H9 (cell line): ENCODE results near the gene XPNPEP2. TPM values are rescaled to one million over a fixed set of nuclear protein-coding genes. Genes with fewer than 3 reads are reported as not detected.

Experiments used
- DNase-seq: peaks from one replicate; pipeline ENCODE4 v3.0.0-alpha.2; 2017
- H2AFZ ChIP-seq: one replicate; pipeline ENCODE4 v1.6.1; 2013; ENCODE audit warnings: mild to moderate bottlenecking, low read length, control low read depth, moderate library complexity
- H2AK5ac ChIP-seq: 2 replicates; pipeline ENCODE4 v1.6.1; 2013; ENCODE audit warnings: low read length, control low read depth, mixed read lengths; ENCODE audit not compliant: insufficient read length
- H2BK120ac ChIP-seq: one replicate; pipeline ENCODE4 v1.6.1; 2013; ENCODE audit warnings: low read depth, mild to moderate bottlenecking, low read length, control low read depth, inconsistent platforms; ENCODE audit not compliant: poor library complexity, severe bottlenecking
- H2BK12ac ChIP-seq: 2 replicates; pipeline ENCODE4 v1.6.1; 2013; ENCODE audit warnings: low read length, control low read depth, mixed read lengths, low read depth; ENCODE audit not compliant: insufficient read length
- H2BK15ac ChIP-seq: 2 replicates; pipeline ENCODE4 v1.6.1; 2013; ENCODE audit warnings: low read depth, low read length, control low read depth
- H2BK20ac ChIP-seq: one replicate; pipeline ENCODE4 v1.6.1; 2013; ENCODE audit warnings: low read depth, mild to moderate bottlenecking, low read length, control low read depth, inconsistent platforms; ENCODE audit not compliant: poor library complexity, severe bottlenecking
- H2BK5ac ChIP-seq: 2 replicates; pipeline ENCODE4 v1.6.1; 2013; ENCODE audit warnings: low read length, control low read depth, mixed read lengths; ENCODE audit not compliant: insufficient read length
- H3K14ac ChIP-seq: 2 replicates; pipeline ENCODE4 v1.6.1; 2013; ENCODE audit warnings: low read length, control low read depth; ENCODE audit not compliant: insufficient read depth
- H3K18ac ChIP-seq: 2 replicates; pipeline ENCODE4 v1.6.1; 2013; ENCODE audit warnings: low read depth, mild to moderate bottlenecking, mixed read lengths, low read length, control low read depth; ENCODE audit not compliant: insufficient read length
- H3K23ac ChIP-seq: 2 replicates; pipeline ENCODE4 v1.6.1; 2013; ENCODE audit warnings: low read length, control low read depth, mixed read lengths, low read depth; ENCODE audit not compliant: insufficient read length
- H3K23me2 ChIP-seq: 2 replicates; pipeline ENCODE4 v1.6.1; 2013; ENCODE audit warnings: low read depth, mild to moderate bottlenecking, mixed read lengths, low read length, control low read depth; ENCODE audit not compliant: insufficient read length, poor library complexity, severe bottlenecking
- H3K27ac ChIP-seq: 2 replicates; pipeline ENCODE4 v1.5.1; 2013; ENCODE audit warnings: low read length, control low read depth, mixed read lengths, low read depth; ENCODE audit not compliant: insufficient read length
- H3K27me3 ChIP-seq: 2 replicates; pipeline ENCODE4 v1.6.1; 2013; ENCODE audit warnings: low read length, control low read depth, inconsistent platforms; ENCODE audit not compliant: insufficient read depth
- H3K4ac ChIP-seq: 2 replicates; pipeline ENCODE4 v1.6.1; 2013; ENCODE audit warnings: low read depth, mild to moderate bottlenecking, control low read depth, inconsistent platforms, low read length, moderate library complexity
- H3K4me1 ChIP-seq: 2 replicates; pipeline ENCODE4 v1.6.1; 2013; ENCODE audit warnings: low read length, control low read depth, inconsistent platforms; ENCODE audit not compliant: insufficient read depth
- H3K4me2 ChIP-seq: 2 replicates; pipeline ENCODE4 v1.6.1; 2013; ENCODE audit warnings: low read length, control low read depth, mixed read lengths; ENCODE audit not compliant: insufficient read length, insufficient read depth
- H3K56ac ChIP-seq: 2 replicates; pipeline ENCODE4 v1.6.1; 2013; ENCODE audit warnings: low read depth, mild to moderate bottlenecking, mixed read lengths, low read length, control low read depth; ENCODE audit not compliant: insufficient read length
- H3K79me1 ChIP-seq: 2 replicates; pipeline ENCODE4 v1.6.1; 2013; ENCODE audit warnings: low read depth, mild to moderate bottlenecking, moderate library complexity, low read length, control low read depth, inconsistent platforms; ENCODE audit not compliant: insufficient read depth, poor library complexity, severe bottlenecking
- H3K79me2 ChIP-seq: 2 replicates; pipeline ENCODE4 v1.6.1; 2013; ENCODE audit warnings: low read length, control low read depth, inconsistent platforms; ENCODE audit not compliant: insufficient read depth
- H3K9ac ChIP-seq: 2 replicates; pipeline ENCODE4 v1.6.1; 2013; ENCODE audit warnings: low read length, control low read depth, mixed read lengths; ENCODE audit not compliant: insufficient read length; ENCODE audit errors: extremely low read depth
- H3K9me3 ChIP-seq: one replicate; pipeline ENCODE4 v1.6.1; 2013; ENCODE audit warnings: low read depth, low read length, inconsistent platforms; ENCODE audit not compliant: control insufficient read depth
- H3T11ph ChIP-seq: one replicate; pipeline ENCODE4 v1.6.1; 2013; ENCODE audit warnings: mild to moderate bottlenecking, low read length, control low read depth, inconsistent platforms
- H4K20me1 ChIP-seq: one replicate; pipeline ENCODE4 v1.6.1; 2013; ENCODE audit not compliant: control insufficient read depth, insufficient read length, insufficient read depth
- H4K5ac ChIP-seq: 2 replicates; pipeline ENCODE4 v1.6.1; 2013; ENCODE audit warnings: low read depth, mild to moderate bottlenecking, mixed read lengths, low read length, control low read depth; ENCODE audit not compliant: insufficient read length
- H4K8ac ChIP-seq: replicated peaks from 2 replicates; pipeline ENCODE4 v1.6.1; 2013; ENCODE audit warnings: low read length, control low read depth, mixed read lengths, low read depth; ENCODE audit not compliant: insufficient read length
- H4K91ac ChIP-seq: 2 replicates; pipeline ENCODE4 v1.6.1; 2013; ENCODE audit warnings: low read depth, mild to moderate bottlenecking, moderate library complexity, mixed read lengths, low read length, control low read depth; ENCODE audit not compliant: insufficient read length
- H3K27ac Mint-ChIP-seq, 3 experiments: 2 replicates in 2 of 3; 3 replicates in 1 of 3; pipeline ENCODE4 v1.8.0; 2020 to 2021; ENCODE audit warnings: mixed read lengths in 3 of 3, mild to moderate bottlenecking in 1 of 3, moderate library complexity in 1 of 3
- H3K27me3 Mint-ChIP-seq: 2 replicates; pipeline ENCODE4 v1.8.0; 2021; ENCODE audit warnings: low read depth, mild to moderate bottlenecking, moderate library complexity, mixed read lengths
- H3K36me3 Mint-ChIP-seq, 3 experiments: 2 replicates in 2 of 3; 3 replicates in 1 of 3; pipeline ENCODE4 v1.8.0; 2020 to 2021; ENCODE audit warnings: low read depth in 3 of 3, mixed read lengths in 3 of 3; ENCODE audit not compliant: insufficient read depth in 1 of 3
- H3K4me1 Mint-ChIP-seq, 2 experiments: 2 replicates each; pipeline ENCODE4 v1.8.0; 2020; ENCODE audit warnings: mixed read lengths in 2 of 2
- H3K4me3 Mint-ChIP-seq, 2 experiments: 2 replicates in 1 of 2; 3 replicates in 1 of 2; pipeline ENCODE4 v1.8.0; 2020 to 2021; ENCODE audit warnings: mild to moderate bottlenecking in 2 of 2, mixed read lengths in 2 of 2, moderate library complexity in 1 of 2
- H3K9me3 Mint-ChIP-seq, 2 experiments: 2 replicates in 1 of 2; 3 replicates in 1 of 2; pipeline ENCODE4 v1.8.0; 2020; ENCODE audit warnings: mild to moderate bottlenecking in 2 of 2, mixed read lengths in 2 of 2, moderate library complexity in 1 of 2
- WGBS: extraction: QIAGEN DNeasy Blood & Tissue Kit; methylation state at CpG from one replicate; pipeline ENCODE4 v1.1.7; 2013; ENCODE audit warnings: missing lambda C conversion rate, low lambda C conversion rate, mixed read lengths; ENCODE audit not compliant: insufficient read length; ENCODE audit errors: extremely low coverage; 5-methylcytosine and 5-hydroxymethylcytosine counted together
- total RNA-seq: library from RNA; stranded (reverse); gene quantifications from 2 replicates; pipeline ENCODE4 v1.2.1, GENCODE V29; 2021
- TF ChIP-seq, protein P1 (sequence below): fragments of 200-600 bp; sonication (generic); conservative IDR thresholded peaks from 3 replicates; pipeline ENCODE4 v1.8.0; 2021; ENCODE audit warnings: antibody characterized with exemption, mild to moderate bottlenecking

Gene XPNPEP2
- total RNA-seq, 1 experiment from 2014 or later = 0.11 TPM

GRCh38 chrX:129689796-129690195, 49.0 kb upstream of the XPNPEP2 start:
- H3K9ac ChIP-seq = no peak overlapping the region

More at GRCh38 chrX:129689796-129690195, 49.0 kb upstream of the XPNPEP2 start:
- H3K4ac ChIP-seq = no peak overlapping the region
- Mint-ChIP-seq H3K27ac (no peak overlapping the region), H3K4me3 (no peak overlapping the region), H3K27me3 (peaks cover 1% of the 10 kb centered on the region), H3K4me1 (peaks cover 17 to 28% of the 10 kb centered on the region in 2 experiments), H3K9me3 (peaks cover 0 to 49% of the 10 kb centered on the region in 2 experiments; a peak in 3 of 5 replicates), H3K36me3 (peaks cover 0 to 2% (median 0%) of the 10 kb centered on the region in 3 experiments; a peak in 2 of 7 replicates)
- H3K23ac ChIP-seq = no peak overlapping the region
- H3K27ac ChIP-seq = no peak overlapping the region
- no peak overlapping the region for H4K8ac ChIP-seq
- H4K5ac ChIP-seq = no peak overlapping the region
- H3K23me2 ChIP-seq = no peaks in the 10 kb centered on the region
- no peaks in the 10 kb centered on the region for H4K20me1 ChIP-seq
- TF ChIP-seq, protein P1, sequence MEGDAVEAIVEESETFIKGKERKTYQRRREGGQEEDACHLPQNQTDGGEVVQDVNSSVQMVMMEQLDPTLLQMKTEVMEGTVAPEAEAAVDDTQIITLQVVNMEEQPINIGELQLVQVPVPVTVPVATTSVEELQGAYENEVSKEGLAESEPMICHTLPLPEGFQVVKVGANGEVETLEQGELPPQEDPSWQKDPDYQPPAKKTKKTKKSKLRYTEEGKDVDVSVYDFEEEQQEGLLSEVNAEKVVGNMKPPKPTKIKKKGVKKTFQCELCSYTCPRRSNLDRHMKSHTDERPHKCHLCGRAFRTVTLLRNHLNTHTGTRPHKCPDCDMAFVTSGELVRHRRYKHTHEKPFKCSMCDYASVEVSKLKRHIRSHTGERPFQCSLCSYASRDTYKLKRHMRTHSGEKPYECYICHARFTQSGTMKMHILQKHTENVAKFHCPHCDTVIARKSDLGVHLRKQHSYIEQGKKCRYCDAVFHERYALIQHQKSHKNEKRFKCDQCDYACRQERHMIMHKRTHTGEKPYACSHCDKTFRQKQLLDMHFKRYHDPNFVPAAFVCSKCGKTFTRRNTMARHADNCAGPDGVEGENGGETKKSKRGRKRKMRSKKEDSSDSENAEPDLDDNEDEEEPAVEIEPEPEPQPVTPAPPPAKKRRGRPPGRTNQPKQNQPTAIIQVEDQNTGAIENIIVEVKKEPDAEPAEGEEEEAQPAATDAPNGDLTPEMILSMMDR = no peak
- no peaks in the 10 kb centered on the region for H3K79me2 ChIP-seq
- no peak overlapping the region for H2BK5ac ChIP-seq
- H2AK5ac ChIP-seq = no peak overlapping the region
- no peaks in the 10 kb centered on the region for H3K79me1 ChIP-seq
- H3K4me2 ChIP-seq = no peak overlapping the region
- no peak for DNase-seq
- H3K18ac ChIP-seq = no peak overlapping the region
- no peak overlapping the region for H2AFZ ChIP-seq
- H3K56ac ChIP-seq = no peak overlapping the region
- H4K91ac ChIP-seq = no peak overlapping the region
- H3K9me3 ChIP-seq = no peaks in the 10 kb centered on the region
- H2BK15ac ChIP-seq = no peak overlapping the region
- no peaks in the 10 kb centered on the region for H3K27me3 ChIP-seq
- peaks cover 3% of the 10 kb centered on the region; the same call in 1 of the 2 replicates for H3K4me1 ChIP-seq
- WGBS = no CpG with 5 or more reads among the region's 5 CpGs
- no peak overlapping the region for H2BK20ac ChIP-seq
- H3K14ac ChIP-seq = no peak overlapping the region
- H2BK12ac ChIP-seq = no peak overlapping the region
- no peak overlapping the region for H2BK120ac ChIP-seq
- H3T11ph ChIP-seq = no peak overlapping the region
